ENCODE measurements around the gene FAAP100. TPM values are rescaled to one million over a fixed set of nuclear protein-coding genes. Genes with fewer than 3 reads are reported as not detected.
"Not testable (repeated sequence)": the region's sequence is repeated elsewhere in the genome, so short reads cannot be mapped to it uniquely, and the experiment has no call there.

FAAP100 gene, protein sequence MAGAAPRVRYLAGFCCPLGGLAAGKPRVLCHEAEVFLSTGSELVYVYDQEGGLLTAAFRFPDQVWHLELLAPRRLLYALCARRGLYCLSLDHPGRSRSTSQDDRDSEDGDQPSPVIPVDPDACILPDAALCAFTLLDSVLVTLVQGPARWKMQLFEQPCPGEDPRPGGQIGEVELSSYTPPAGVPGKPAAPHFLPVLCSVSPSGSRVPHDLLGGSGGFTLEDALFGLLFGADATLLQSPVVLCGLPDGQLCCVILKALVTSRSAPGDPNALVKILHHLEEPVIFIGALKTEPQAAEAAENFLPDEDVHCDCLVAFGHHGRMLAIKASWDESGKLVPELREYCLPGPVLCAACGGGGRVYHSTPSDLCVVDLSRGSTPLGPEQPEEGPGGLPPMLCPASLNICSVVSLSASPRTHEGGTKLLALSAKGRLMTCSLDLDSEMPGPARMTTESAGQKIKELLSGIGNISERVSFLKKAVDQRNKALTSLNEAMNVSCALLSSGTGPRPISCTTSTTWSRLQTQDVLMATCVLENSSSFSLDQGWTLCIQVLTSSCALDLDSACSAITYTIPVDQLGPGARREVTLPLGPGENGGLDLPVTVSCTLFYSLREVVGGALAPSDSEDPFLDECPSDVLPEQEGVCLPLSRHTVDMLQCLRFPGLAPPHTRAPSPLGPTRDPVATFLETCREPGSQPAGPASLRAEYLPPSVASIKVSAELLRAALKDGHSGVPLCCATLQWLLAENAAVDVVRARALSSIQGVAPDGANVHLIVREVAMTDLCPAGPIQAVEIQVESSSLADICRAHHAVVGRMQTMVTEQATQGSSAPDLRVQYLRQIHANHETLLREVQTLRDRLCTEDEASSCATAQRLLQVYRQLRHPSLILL
- total RNA-seq: 13.5 TPM

DNA sequence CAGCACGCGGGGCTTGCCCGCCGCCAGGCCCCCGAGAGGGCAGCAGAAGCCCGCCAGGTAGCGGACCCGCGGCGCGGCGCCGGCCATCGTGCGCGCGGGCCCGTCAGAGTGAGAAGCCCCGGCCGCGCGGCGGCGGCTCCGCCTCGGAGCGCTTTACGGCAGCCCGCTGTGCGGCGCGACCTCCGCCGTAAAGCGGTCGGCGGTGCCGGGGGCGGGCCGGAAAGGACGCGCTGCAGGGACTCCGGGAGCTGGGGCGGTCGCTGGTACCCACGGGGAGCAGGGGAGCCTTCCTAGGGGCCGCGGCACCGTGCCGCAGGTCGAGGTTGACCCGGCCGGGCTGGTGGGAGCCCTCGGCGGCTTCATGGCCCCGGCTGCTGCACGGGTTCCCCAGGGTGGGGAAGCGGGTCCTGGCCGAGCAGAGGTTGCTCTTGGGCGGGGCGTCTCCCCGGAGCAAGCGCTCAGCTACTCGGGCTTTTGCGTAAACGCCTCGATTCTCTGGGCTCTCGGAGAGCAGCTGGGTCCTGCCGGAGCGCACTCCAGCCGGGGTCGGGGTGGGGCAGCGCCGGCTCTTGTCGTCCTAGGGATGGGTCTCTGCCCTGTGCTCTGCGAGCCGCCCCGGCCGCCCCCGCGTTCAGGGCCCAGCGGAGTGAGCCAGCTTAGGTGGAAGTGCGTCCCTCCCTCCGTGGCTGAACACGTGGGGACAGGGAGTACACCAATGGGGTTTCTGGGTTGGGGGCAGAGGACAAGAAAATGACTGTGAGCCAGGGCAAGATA, at the start of gene FAAP100:
FAAP100 (minus strand) TSS at position 110 of the 774 bp plus-strand sequence; CDS start at position 87, 23 bp downstream.
- H3K4me1 ChIP-seq (ENCODE audit: insufficient read depth, low read length): peaks cover 29% of the 10 kb centered on the region
- no peaks in the 10 kb centered on the region for H3K9me3 ChIP-seq (ENCODE audit: low read depth, low read length)
- H3K27me3 ChIP-seq (ENCODE audit: insufficient read depth, low read length): no peaks in the 10 kb centered on the region
- H3K4me3 ChIP-seq (ENCODE audit: low read length): peak within 1 kb of the TSS; percentile 83

DNA sequence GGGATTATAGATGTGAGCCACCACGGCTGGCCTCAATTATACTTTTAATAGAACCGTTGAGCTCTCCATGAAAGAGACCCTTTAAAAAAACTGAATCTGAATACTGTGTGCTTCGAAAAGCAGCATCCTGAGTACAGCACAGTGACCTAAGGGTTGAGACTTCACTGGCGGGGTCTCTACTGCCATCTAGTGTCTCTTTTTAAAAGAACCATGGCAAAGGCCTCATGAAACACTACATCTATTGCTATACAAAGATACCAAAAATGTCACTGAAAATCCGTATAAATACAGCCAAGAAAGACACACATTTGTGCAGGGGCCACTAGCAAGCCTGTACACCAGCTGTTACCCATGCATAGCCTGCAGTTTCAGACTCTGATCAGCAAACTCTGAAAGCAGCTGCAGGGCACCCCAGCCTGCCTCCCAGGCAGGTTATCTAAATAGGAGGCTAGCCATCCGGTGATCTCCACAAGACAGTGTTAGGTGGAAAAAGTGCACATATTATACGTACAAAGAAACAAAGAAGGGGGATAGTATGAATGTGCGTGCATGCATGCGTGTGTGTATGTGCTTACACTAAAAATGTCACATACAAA, 49.5 kb upstream of the FAAP100 start:
- H3K27me3 ChIP-seq (ENCODE audit: insufficient read depth, low read length): no peaks in the 10 kb centered on the region
- peaks cover 43% of the 10 kb centered on the region for H3K4me1 ChIP-seq (ENCODE audit: insufficient read depth, low read length)
- no peaks in the 10 kb centered on the region for H3K9me3 ChIP-seq (ENCODE audit: low read depth, low read length)
- H3K4me3 ChIP-seq (ENCODE audit: low read length): no peak overlapping the region

DNA sequence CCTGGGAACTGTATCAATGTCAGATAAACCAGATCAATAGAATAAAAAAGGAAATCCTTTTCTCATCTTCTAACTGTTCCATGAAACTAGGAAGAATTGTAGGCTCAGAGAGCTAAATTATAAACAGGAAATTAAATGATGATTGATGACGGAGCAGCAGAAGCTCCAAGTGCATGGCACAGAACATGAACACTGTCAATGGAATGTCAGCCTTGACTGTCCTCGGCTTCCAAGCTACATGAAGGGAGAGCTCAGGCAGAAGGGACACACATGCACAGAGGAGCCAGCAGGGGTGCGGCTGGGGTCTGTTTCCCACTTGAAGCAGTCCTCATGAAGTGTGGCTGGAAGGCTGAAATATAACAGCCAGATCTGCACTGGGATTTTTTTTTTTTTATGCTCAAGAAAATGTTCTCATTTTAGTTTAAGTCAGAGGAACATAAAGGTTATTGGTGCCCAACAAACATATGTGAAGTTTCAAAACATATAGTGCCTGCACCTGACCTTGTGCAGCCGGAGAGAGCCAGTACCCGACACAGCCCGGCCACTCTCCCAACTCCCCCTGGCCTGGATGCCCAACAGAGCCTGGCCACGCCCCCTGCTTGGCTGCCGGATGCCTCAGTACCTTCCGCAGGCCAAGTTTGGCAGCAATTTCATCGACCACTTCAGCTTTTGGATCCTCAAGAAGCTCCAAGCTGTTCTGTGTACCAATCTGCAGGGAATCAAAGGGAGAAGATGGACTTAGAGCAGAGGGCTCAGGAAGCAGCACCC, 47.8 kb upstream of the FAAP100 start:
- H3K9me3 ChIP-seq (ENCODE audit: low read depth, low read length): no peaks in the 10 kb centered on the region
- H3K27me3 ChIP-seq (ENCODE audit: insufficient read depth, low read length): no peaks in the 10 kb centered on the region
- H3K4me1 ChIP-seq (ENCODE audit: insufficient read depth, low read length): peaks cover 41% of the 10 kb centered on the region
- H3K4me3 ChIP-seq (ENCODE audit: low read length): no peak overlapping the region

DNA sequence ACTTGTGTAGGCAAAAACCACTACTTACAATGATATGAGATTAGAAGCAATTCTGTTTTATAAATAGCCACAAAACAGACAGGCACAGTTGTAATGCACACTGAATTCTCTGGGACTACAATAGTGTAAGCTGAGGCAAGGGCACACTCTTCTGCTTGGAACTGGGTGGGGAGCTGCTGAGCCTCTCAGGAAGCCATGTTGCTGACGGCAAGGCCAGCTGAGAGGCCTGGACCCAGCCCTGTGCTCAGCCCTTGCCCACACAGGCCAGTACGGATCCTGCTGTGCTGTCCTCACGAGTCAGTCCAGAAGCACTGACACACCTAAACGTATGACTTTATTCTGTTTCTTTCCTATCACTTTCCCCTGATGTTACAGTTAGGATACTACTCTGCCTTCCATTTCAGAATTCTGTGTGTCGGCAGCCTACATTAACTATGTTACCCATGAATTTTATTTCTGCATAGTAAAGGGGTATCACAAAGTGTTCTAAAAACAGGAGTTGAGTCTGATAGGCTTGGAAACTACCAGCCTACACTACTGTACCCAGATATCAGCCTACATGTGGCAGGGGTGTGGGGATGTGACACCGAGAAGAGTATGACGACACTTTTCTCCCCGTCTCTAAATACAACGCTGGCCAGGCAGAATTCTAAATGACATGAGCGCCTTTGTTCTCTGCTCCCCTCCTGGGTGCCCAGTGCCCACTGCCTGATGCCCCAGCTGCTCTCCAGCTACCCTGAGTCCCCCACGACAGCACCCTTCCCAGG, 41.1 kb upstream of the FAAP100 start:
- Histone ChIP-seq H3K4me1 (ENCODE audit: insufficient read depth, low read length) (peaks cover 14% of the 10 kb centered on the region), H3K9me3 (ENCODE audit: low read depth, low read length) (no peaks in the 10 kb centered on the region), H3K27me3 (ENCODE audit: insufficient read depth, low read length) (no peaks in the 10 kb centered on the region), H3K4me3 (ENCODE audit: low read length) (no peak overlapping the region)

DNA sequence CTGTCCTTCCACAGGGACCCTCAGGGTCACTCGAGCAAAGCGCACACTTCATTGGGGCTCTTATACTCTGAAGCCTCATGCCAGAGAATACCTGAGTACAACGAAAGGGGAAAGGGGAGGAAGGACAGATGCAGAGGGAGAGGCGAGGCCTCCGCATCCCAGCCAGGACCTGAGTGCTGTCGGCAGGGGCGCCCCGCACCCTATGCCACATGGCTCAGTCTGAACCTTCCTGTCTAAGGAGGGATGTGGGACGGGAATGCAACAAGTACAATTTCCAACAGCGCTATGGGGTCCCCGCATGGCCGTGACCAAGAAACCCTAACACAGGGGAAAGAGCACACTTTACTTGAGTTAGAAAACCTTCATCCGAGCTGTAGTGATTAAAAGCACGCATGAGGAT, 39.8 kb upstream of the FAAP100 start:
- H3K4me1 ChIP-seq (ENCODE audit: insufficient read depth, low read length): peaks cover under 1% of the 10 kb centered on the region
- H3K4me3 ChIP-seq (ENCODE audit: low read length): no peak overlapping the region
- no peaks in the 10 kb centered on the region for H3K9me3 ChIP-seq (ENCODE audit: low read depth, low read length)
- H3K27me3 ChIP-seq (ENCODE audit: insufficient read depth, low read length): no peaks in the 10 kb centered on the region

DNA sequence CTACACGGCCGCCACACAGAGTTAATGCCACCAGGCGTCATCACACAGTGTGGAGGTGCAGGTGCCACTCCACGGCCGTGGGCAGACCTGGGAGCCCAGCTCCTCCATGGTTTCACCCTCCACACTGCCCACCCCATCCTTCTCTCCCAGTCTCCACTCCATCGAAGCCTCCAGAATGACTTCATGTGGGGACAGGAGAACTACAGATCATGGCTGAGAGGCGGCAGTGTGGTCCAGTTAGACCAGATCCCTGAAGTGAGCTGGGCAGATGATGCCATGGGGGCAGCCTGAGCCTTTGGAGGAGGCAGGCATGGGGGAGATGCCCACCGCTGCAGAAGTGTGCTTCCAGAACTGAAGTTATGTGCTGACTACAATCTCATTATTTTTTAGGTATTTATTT, 38.0 kb upstream of the FAAP100 start:
- Histone ChIP-seq H3K4me3 (ENCODE audit: low read length) (no peak overlapping the region), H3K9me3 (ENCODE audit: low read depth, low read length) (no peaks in the 10 kb centered on the region)

DNA sequence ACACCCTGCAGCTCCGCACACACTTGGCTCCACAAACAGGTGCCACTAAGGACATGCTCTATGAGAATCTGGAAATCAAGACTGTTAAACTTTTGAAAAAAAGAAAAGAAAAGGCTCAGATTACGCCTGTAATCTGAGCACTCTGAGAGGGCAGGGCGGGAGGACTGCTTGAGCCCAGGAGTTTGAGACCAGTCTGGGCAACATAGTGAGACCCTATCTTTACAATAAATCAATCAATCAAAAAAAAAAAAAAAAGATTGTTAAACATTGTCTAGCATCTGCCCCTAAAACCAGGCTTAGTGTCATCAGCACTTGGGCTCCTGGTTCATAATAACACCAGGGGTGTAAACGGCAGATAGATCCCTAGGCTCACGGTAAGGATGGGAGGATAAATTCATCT, 37.5 kb upstream of the FAAP100 start:
- no peaks in the 10 kb centered on the region for H3K9me3 ChIP-seq (ENCODE audit: low read depth, low read length)
- H3K4me3 ChIP-seq (ENCODE audit: low read length): no peak overlapping the region
- H3K4me1 ChIP-seq (ENCODE audit: insufficient read depth, low read length): no peaks in the 10 kb centered on the region
- H3K27me3 ChIP-seq (ENCODE audit: insufficient read depth, low read length): no peaks in the 10 kb centered on the region

More for the DNA sequence above, 38.0 kb upstream of the FAAP100 start:
- no peaks in the 10 kb centered on the region for H3K27me3 ChIP-seq (ENCODE audit: insufficient read depth, low read length)
- no peaks in the 10 kb centered on the region for H3K4me1 ChIP-seq (ENCODE audit: insufficient read depth, low read length)

DNA sequence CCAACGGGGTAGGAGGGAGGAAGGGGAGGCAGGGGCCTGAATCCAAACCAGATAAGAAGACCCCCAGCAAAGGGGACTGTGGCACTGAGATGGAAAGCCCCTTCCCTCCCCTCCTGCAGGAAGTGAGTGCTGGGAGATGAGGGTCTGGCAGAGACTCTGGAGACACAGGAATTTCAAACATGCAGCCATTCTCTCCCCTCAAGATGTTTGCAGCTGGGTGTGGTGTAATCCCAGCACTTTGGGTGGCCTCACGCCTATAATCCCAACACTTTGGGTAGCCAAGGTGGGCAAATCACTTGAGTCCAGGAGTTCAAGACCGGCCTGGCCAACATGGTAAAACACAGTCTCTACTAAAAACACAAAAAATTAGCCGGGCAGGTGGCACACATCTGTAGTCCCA, 33.9 kb upstream of the FAAP100 start:
- H3K4me1 ChIP-seq (ENCODE audit: insufficient read depth, low read length): no peaks in the 10 kb centered on the region
- no peaks in the 10 kb centered on the region for H3K9me3 ChIP-seq (ENCODE audit: low read depth, low read length)
- no peaks in the 10 kb centered on the region for H3K27me3 ChIP-seq (ENCODE audit: insufficient read depth, low read length)
- H3K4me3 ChIP-seq (ENCODE audit: low read length): no peak overlapping the region

DNA sequence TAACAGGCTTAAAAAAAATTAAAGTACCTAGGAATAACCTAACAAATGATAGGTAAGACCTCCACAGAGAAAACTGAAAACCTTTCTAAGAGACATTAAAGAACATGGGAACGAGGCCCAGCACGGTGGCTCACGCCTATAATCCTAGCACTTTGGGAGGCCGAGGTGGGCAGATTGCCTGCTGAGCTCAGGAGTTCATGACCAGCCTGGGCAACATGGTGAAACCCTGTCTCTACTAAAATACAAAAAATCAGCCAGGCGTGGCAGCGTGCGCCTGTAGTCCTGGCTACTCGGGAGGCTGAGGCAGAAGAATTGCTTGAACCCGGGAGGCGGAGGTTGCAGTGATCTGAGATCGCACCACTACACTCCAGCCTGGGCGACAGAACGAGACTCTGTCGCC, 32.6 kb upstream of the FAAP100 start:
- H3K9me3 ChIP-seq (ENCODE audit: low read depth, low read length); H3K4me1 ChIP-seq (ENCODE audit: insufficient read depth, low read length); H3K4me3 ChIP-seq (ENCODE audit: low read length); H3K27me3 ChIP-seq (ENCODE audit: insufficient read depth, low read length): not testable (repeated sequence)

DNA sequence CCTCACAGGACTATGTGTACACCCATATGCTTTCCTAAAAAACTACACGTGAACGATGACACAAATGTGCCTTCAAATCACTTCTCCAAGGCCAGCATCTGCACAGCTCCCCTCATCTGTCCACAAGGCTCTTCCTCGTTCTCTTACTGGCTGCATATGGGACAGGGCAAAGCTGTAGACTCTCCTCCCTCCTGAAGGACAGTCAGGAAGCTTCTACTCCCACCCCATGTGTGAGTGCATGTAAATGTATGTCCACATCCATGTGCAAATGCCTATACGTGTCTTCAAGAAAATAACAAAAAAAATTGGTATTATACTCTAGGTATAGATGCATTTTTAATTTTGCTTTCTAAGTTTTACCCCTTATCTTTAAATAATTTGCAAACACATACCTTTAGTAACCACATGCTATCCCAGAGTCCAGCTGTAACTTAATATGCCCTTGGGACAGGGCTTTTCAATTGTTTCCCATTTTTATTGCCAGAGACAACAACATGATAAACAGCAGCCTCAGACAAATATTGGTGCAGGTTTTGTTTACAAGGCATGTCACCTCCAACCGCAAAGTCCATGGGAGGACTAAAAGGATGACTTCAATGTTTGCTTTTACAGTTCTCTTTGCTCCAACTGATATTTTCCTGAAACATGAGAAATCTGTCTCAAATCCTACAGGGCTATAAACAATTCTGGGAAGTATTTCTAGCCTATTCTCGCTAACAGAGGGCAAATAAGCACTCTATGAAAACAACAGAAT, 31.6 kb upstream of the FAAP100 start:
- H3K27me3 ChIP-seq (ENCODE audit: insufficient read depth, low read length): no peaks in the 10 kb centered on the region
- no peak overlapping the region for H3K4me3 ChIP-seq (ENCODE audit: low read length)
- H3K9me3 ChIP-seq (ENCODE audit: low read depth, low read length): no peaks in the 10 kb centered on the region
- no peaks in the 10 kb centered on the region for H3K4me1 ChIP-seq (ENCODE audit: insufficient read depth, low read length)

DNA sequence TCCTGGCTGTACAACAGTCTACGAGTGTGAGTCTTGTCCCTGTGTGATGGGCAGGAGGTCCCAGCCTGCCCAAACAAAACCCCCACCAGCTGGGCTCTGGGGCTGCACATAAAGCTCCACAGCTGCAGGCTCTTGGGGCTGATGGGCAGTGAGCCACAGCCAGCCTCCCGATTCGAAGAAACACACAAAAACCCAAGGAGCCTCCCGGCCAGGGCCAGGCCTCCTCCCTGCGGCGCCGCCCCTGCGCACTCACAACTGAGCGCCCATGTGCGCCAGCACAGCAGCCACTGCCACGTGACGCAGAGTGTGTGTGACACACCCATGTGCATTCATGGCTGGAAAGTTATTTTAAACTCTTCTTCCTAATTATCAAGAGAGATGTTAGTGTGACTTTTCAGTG, 30.6 kb upstream of the FAAP100 start:
- peaks cover 5% of the 10 kb centered on the region for H3K4me1 ChIP-seq (ENCODE audit: insufficient read depth, low read length)
- no peaks in the 10 kb centered on the region for H3K9me3 ChIP-seq (ENCODE audit: low read depth, low read length)
- no peak overlapping the region for H3K4me3 ChIP-seq (ENCODE audit: low read length)
- no peaks in the 10 kb centered on the region for H3K27me3 ChIP-seq (ENCODE audit: insufficient read depth, low read length)

DNA sequence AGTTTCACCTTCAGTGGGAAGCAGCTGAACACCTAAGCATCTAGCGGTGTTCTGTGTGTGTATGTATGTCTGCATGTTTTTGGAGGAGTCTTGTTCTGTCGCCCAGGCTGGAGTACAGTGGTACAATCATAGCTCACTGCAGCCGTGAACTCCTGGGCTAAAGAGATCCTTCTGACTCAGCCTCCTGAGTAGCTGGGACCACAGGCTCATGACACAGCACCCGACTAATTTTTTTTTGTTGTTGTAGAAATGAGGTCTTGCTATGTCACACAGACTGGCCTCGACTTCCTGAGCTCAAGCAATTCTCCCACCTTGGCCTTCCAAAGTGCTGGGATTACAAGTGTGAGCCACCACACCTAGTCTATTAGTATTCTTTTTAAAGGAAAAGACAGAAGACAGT, 30.2 kb upstream of the FAAP100 start:
- H3K27me3 ChIP-seq (ENCODE audit: insufficient read depth, low read length): no peaks in the 10 kb centered on the region
- no peaks in the 10 kb centered on the region for H3K9me3 ChIP-seq (ENCODE audit: low read depth, low read length)
- H3K4me3 ChIP-seq (ENCODE audit: low read length): no peak overlapping the region
- H3K4me1 ChIP-seq (ENCODE audit: insufficient read depth, low read length): peaks cover 9% of the 10 kb centered on the region

DNA sequence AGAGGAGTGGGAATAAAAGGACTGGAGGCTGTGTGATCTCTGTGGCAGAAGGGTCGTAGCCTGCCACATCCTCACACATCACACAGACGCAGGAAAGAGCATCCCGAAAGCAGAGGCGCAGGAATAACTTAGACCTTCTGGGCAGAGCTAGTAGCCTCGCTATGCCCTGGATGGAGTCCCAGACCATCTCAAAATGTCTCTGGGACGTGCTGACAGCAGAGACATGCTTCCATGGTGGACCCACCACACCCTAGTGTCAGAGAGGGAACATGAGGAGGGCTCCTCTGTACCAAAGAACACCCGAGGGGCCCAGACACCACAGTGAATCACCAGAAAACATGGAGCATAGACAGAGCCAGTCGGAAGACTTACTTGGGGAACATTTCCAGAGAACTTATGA, 29.6 kb upstream of the FAAP100 start:
- Histone ChIP-seq H3K4me3 (ENCODE audit: low read length) (no peak overlapping the region), H3K27me3 (ENCODE audit: insufficient read depth, low read length) (no peaks in the 10 kb centered on the region), H3K4me1 (ENCODE audit: insufficient read depth, low read length) (peaks cover 9% of the 10 kb centered on the region), H3K9me3 (ENCODE audit: low read depth, low read length) (no peaks in the 10 kb centered on the region)
